HG03571 (cell line): ENCODE results near the gene DOCK1.

ENCODE experiments used
- ATAC-seq: cut with Tn5 transposase; IDR thresholded peaks from one replicate; pipeline ENCODE4 v1.9.1; 2021; ENCODE audit not compliant: unreplicated experiment

Gene DOCK1

GRCh38 chr10:127033216-127034033, 128.2 kb downstream of the DOCK1 start:
- no peak for ATAC-seq

- ATAC-seq, result no peak
Measured at GRCh38 chr10:127034034-127034633, 128.9 kb downstream of the DOCK1 start.

- no peak for ATAC-seq
Measured at GRCh38 chr10:127034790-127035189, 129.6 kb downstream of the DOCK1 start.

GRCh38 chr10:127035827-127036226, 130.6 kb downstream of the DOCK1 start:
- no peak for ATAC-seq

- no peak for ATAC-seq
Measured at GRCh38 chr10:127036987-127037386, 131.8 kb downstream of the DOCK1 start.

GRCh38 chr10:127039435-127039834, 134.2 kb downstream of the DOCK1 start:
- ATAC-seq, result no peak

GRCh38 chr10:127040756-127041155, 135.5 kb downstream of the DOCK1 start:
- no peak for ATAC-seq

- no peak for ATAC-seq
Measured at GRCh38 chr10:127041552-127041951, 136.3 kb downstream of the DOCK1 start.

GRCh38 chr10:127043301-127043700, 138.1 kb downstream of the DOCK1 start:
- no peak for ATAC-seq

- ATAC-seq, result no peak
Measured at GRCh38 chr10:127044186-127044585, 139.0 kb downstream of the DOCK1 start.

GRCh38 chr10:127046975-127047877, 142.0 kb downstream of the DOCK1 start:
- no peak for ATAC-seq

GRCh38 chr10:127047878-127048238, 142.6 kb downstream of the DOCK1 start:
- no peak for ATAC-seq

GRCh38 chr10:127048630-127049029, 143.4 kb downstream of the DOCK1 start:
- ATAC-seq, result no peak

GRCh38 chr10:127052001-127052400, 146.8 kb downstream of the DOCK1 start:
- no peak for ATAC-seq

GRCh38 chr10:127055263-127055662, 150.0 kb downstream of the DOCK1 start:
- ATAC-seq, result no peak

- no peak for ATAC-seq
Measured at GRCh38 chr10:127059314-127059713, 154.1 kb downstream of the DOCK1 start.

GRCh38 chr10:127063762-127064161, 158.5 kb downstream of the DOCK1 start:
- ATAC-seq, result no peak

- ATAC-seq, result no peak
Measured at GRCh38 chr10:127064474-127064873, 159.2 kb downstream of the DOCK1 start.

GRCh38 chr10:127067542-127068194, 162.4 kb downstream of the DOCK1 start:
- no peak for ATAC-seq

- no peak for ATAC-seq
Measured at GRCh38 chr10:127068485-127068884, 163.3 kb downstream of the DOCK1 start.

GRCh38 chr10:127069436-127069835, 164.2 kb downstream of the DOCK1 start:
- ATAC-seq, result no peak
